Prostate gland (tissue), 2 donors: ENCODE results near the gene FIGN. TPM values are rescaled to one million over a fixed set of nuclear protein-coding genes. Genes with fewer than 3 reads are reported as not detected.

ENCODE experiments used
- DNase-seq: peaks from one replicate; pipeline ENCODE4 v3.0.0-alpha.2; 2019; ENCODE audit warnings: low spot score
- H3K27ac ChIP-seq, 2 donors: fragments of 200-600 bp; sonication (generic); 2 replicates each; pipeline ENCODE4 v1.5.1; 2017 to 2019
- H3K27me3 ChIP-seq: fragments of 200-600 bp; sonication (generic); replicated peaks from 2 replicates; pipeline ENCODE4 v1.5.1; 2019; ENCODE audit not compliant: insufficient read depth
- H3K36me3 ChIP-seq, 2 donors: fragments of 200-600 bp; sonication (generic); 1 replicate in 1 of 2; 2 replicates in 1 of 2; pipeline versions ENCODE4 v1.5.1 to v1.8.1; 2017 to 2019
- H3K4me1 ChIP-seq: fragments of 200-600 bp; sonication (generic); replicated peaks from 2 replicates; pipeline ENCODE4 v1.5.1; 2019
- H3K4me3 ChIP-seq, 2 donors: fragments of 200-600 bp; sonication (generic); 2 replicates each; pipeline ENCODE4 v1.5.1; 2017 to 2019
- H3K9me3 ChIP-seq: fragments of 200-600 bp; sonication (generic); 2 replicates; pipeline ENCODE4 v1.5.1; 2017
- CTCF ChIP-seq, 4 experiments: fragments of 200-600 bp in 2 of 4; fragments of 450-650 bp in 2 of 4; sonication (generic) in 2 of 4; IDR thresholded peaks; 1 replicate in 3 of 4; 2 replicates in 1 of 4; pipeline ENCODE4 v1.5.1; 2016 to 2019; ENCODE audit warnings: antibody characterized with exemption in 4 of 4, mild to moderate bottlenecking in 2 of 4, moderate library complexity in 2 of 4
- POLR2A ChIP-seq: fragments of 450-650 bp; IDR thresholded peaks from one replicate; pipeline ENCODE4 v1.6.1; 2016; ENCODE audit warnings: antibody characterized with exemption, mild to moderate bottlenecking
- POLR2AphosphoS5 ChIP-seq: sonication (generic); formaldehyde crosslinking; IDR thresholded peaks from one replicate; pipeline ENCODE4 v1.6.1; 2017; ENCODE audit warnings: antibody characterized with exemption
- WGBS: methylation state at CpG from one replicate; pipeline ENCODE4 v1.1.5; 2018; 5-methylcytosine and 5-hydroxymethylcytosine counted together
- intact Hi-C: fragments of 100-400 bp; cut with DNase I; formaldehyde crosslinking; loops from one replicate; pipeline ENCODE4 v1.14.2; 2022
- total RNA-seq, 2 donors: library from RNA; depleted of rRNA; stranded (reverse); fragments of >200 nt; gene quantifications; one replicate each; pipeline ENCODE4 v1.1.0, GENCODE V29; 2016

Gene FIGN
- total RNA-seq, 2 donors from 2014 or later, result 3.6 to 4.3 TPM

GRCh38 chr2:163697429-163697828, 38.4 kb downstream of the FIGN start:
- 59% methylated on average over 3 of the region's 3 CpGs for WGBS
- Histone ChIP-seq H3K4me3 (no peak overlapping the region), H3K27me3 (no peaks in the 10 kb centered on the region), H3K36me3 (no peaks in the 10 kb centered on the region), H3K27ac (no peak overlapping the region), H3K4me1 (no peaks in the 10 kb centered on the region), H3K9me3 (no peaks in the 10 kb centered on the region)
- no peak for TF ChIP-seq POLR2A
- TF ChIP-seq CTCF (IDR thresholded peaks at IDR 0.05), result no peak
- no peak for TF ChIP-seq POLR2AphosphoS5
- intact Hi-C loops, result no loop called here
- no peak for DNase-seq

GRCh38 chr2:163693484-163693883, 42.3 kb downstream of the FIGN start:
- DNase-seq, result no peak
- WGBS, result 89% methylated on average over 2 of the region's 2 CpGs
- no peaks in the 10 kb centered on the region for H3K36me3 ChIP-seq
- H3K4me3 ChIP-seq, result no peak overlapping the region
- H3K27me3 ChIP-seq, result no peaks in the 10 kb centered on the region
- H3K9me3 ChIP-seq, result no peaks in the 10 kb centered on the region
- no peak for TF ChIP-seq CTCF (IDR thresholded peaks at IDR 0.05)
- TF ChIP-seq POLR2AphosphoS5, result no peak
- TF ChIP-seq POLR2A, result no peak
- no peaks in the 10 kb centered on the region for H3K4me1 ChIP-seq
- H3K27ac ChIP-seq, result no peak overlapping the region
- intact Hi-C loops, result no loop called here

- peak overlapping the region in 1 of 2 donors; percentile 33 for H3K27ac ChIP-seq
- H3K27me3 ChIP-seq, result no peaks in the 10 kb centered on the region
- no peak overlapping the region for H3K4me3 ChIP-seq
- DNase-seq, result no peak
- H3K36me3 ChIP-seq, result no peaks in the 10 kb centered on the region
- no peaks in the 10 kb centered on the region for H3K4me1 ChIP-seq
- WGBS, result 64% methylated on average over 7 of the region's 7 CpGs
- intact Hi-C loops, result no loop called here
- no peaks in the 10 kb centered on the region for H3K9me3 ChIP-seq
- TF ChIP-seq POLR2AphosphoS5 (no peak), CTCF (IDR thresholded peaks at IDR 0.05) (no peak), POLR2A (no peak)
Measured at GRCh38 chr2:163692611-163693482, 43.0 kb downstream of the FIGN start.

GRCh38 chr2:163692081-163692480, 43.7 kb downstream of the FIGN start:
- H3K9me3 ChIP-seq, result no peaks in the 10 kb centered on the region
- H3K27me3 ChIP-seq, result no peaks in the 10 kb centered on the region
- peak overlapping the region in 1 of 2 donors; percentile 33 for H3K27ac ChIP-seq
- no peak for DNase-seq
- intact Hi-C loops, result no loop called here
- no peak for TF ChIP-seq CTCF (IDR thresholded peaks at IDR 0.05)
- TF ChIP-seq POLR2AphosphoS5, result no peak
- no peak for TF ChIP-seq POLR2A
- H3K36me3 ChIP-seq, result no peaks in the 10 kb centered on the region
- H3K4me1 ChIP-seq, result no peaks in the 10 kb centered on the region
- H3K4me3 ChIP-seq, result no peak overlapping the region

- no peak for DNase-seq
- Histone ChIP-seq H3K27ac (peak overlapping the region in 1 of 2 donors; percentile 39), H3K9me3 (no peaks in the 10 kb centered on the region), H3K4me3 (no peak overlapping the region), H3K27me3 (no peaks in the 10 kb centered on the region), H3K36me3 (no peaks in the 10 kb centered on the region), H3K4me1 (no peaks in the 10 kb centered on the region)
- TF ChIP-seq CTCF (IDR thresholded peaks at IDR 0.05), result no peak
- TF ChIP-seq POLR2A, result no peak
- TF ChIP-seq POLR2AphosphoS5, result no peak
- 48% methylated on average over 2 of the region's 2 CpGs for WGBS
- intact Hi-C loops, result no loop called here
Measured at GRCh38 chr2:163690896-163691295, 44.9 kb downstream of the FIGN start.
